Esophagus squamous epithelium (tissue), 4 donors: Measurements from ENCODE around the gene CALN1.

Source experiments
- CTCF ChIP-seq, 6 experiments: fragments of 450-650 bp in 4 of 6; fragments of 200-600 bp in 2 of 6; sonication (generic) in 2 of 6; IDR thresholded peaks; one replicate each; pipeline ENCODE4 v1.5.1; 2016 to 2019; ENCODE audit warnings: antibody characterized with exemption in 6 of 6, mild to moderate bottlenecking in 4 of 6, moderate library complexity in 4 of 6
- POLR2A ChIP-seq, 4 donors: fragments of 450-650 bp; IDR thresholded peaks; one replicate each; pipeline ENCODE4 v1.6.1; 2017; ENCODE audit warnings: antibody characterized with exemption in 4 of 4, mild to moderate bottlenecking in 4 of 4, moderate library complexity in 3 of 4

- TF ChIP-seq POLR2A (IDR thresholded peaks at IDR 0.05) (no peak), CTCF (IDR thresholded peaks at IDR 0.05) (no peak)
These were observed 661.8 kb downstream of the CALN1 start for GRCh38 chr7:71750290-71750689.
